ENCODE data around the gene PPT1.

GRCh38 chr1:40023379-40023944 lies 73.6 kb downstream of the PPT1 start:
- TF ChIP-seq CTCF (IDR thresholded peaks at IDR 0.05; ENCODE audit: low read depth, low read length) (no peak), MYC (IDR thresholded peaks at IDR 0.05; ENCODE audit: low read depth, low read length) (no peak), POLR2A (IDR thresholded peaks at IDR 0.05; ENCODE audit: extremely low read depth, insufficient read length) (no peak), MAX (IDR thresholded peaks at IDR 0.05; ENCODE audit: low read depth, low read length) (no peak)

Data from NB4 (cell line).